VCaP (cell line): ENCODE data around the gene PTPRN2.

ENCODE experiments used
- H3K27ac ChIP-seq: fragments of 450-650 bp; 2 replicates; pipeline ENCODE4 v1.5.1; 2017
- CTCF ChIP-seq: fragments of 450-650 bp; conservative IDR thresholded peaks from 2 replicates; pipeline ENCODE4 v1.5.1; 2017; ENCODE audit warnings: mild to moderate bottlenecking, moderate library complexity

PTPRN2 gene

GRCh38 chr7:157573244-157573643 lies 1014.4 kb downstream of the PTPRN2 start:
- no peak for TF ChIP-seq CTCF
- no peak overlapping the region for H3K27ac ChIP-seq

- no peak for TF ChIP-seq CTCF
- no peak overlapping the region for H3K27ac ChIP-seq
These were observed 1015.0 kb downstream of the PTPRN2 start for GRCh38 chr7:157572622-157573021.

- no peak for TF ChIP-seq CTCF
- no peak overlapping the region for H3K27ac ChIP-seq
These were observed 1017.0 kb downstream of the PTPRN2 start for GRCh38 chr7:157570531-157571200.

- no peak overlapping the region for H3K27ac ChIP-seq
- TF ChIP-seq CTCF, result no peak
These were observed 1017.7 kb downstream of the PTPRN2 start for GRCh38 chr7:157569967-157570366.

- TF ChIP-seq CTCF, result no peak
- no peak overlapping the region for H3K27ac ChIP-seq
These were observed 1018.6 kb downstream of the PTPRN2 start for GRCh38 chr7:157568770-157569584.

GRCh38 chr7:157568106-157568769 lies 1019.4 kb downstream of the PTPRN2 start:
- no peak overlapping the region for H3K27ac ChIP-seq
- no peak for TF ChIP-seq CTCF

- TF ChIP-seq CTCF, result no peak
These were observed 1020.0 kb downstream of the PTPRN2 start for GRCh38 chr7:157567666-157568065.

More at GRCh38 chr7:157567666-157568065, 1020.0 kb downstream of the PTPRN2 start:
- H3K27ac ChIP-seq, result no peak overlapping the region
